Measurements from ENCODE around the gene PRR13. TPM values are rescaled to one million over a fixed set of nuclear protein-coding genes. Genes with fewer than 3 reads are reported as not detected.

PRR13 gene
- total and polyA plus RNA-seq, 7 experiments from 2014 or later, result 147 to 529 (median 207) TPM

DNA sequence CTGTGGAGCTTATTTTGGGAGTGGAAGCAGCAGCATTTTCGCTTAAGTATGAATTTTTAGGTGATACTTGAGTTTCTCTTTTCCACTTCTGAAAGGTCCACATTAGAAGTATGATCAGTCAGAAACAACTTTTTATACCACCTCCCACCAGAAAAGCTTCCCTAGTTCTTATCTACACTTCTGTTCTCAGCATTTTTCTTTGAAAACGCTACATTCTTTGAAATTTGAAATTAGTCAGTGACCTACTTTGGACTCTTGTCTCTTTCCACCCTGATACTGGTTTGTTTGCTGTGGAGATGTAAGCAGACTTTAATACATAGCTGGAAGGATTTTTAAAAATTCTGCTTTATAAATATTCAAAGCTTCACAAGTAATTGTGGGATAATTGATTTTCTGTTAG is 32.5 kb downstream of the PRR13 start:
- ChIA-PET POLR2A (interaction anchor here (0.6 to 1.9 kb wide), 8 partner anchors 8 to 87 kb away, joined by 3 to 8 read pairs (median 4); partner anchors contain the start of gene TARBP2), CTCF (interaction anchor here (1.0 to 7.5 kb wide), 6 partner anchors 9 to 126 kb away, joined by 3 to 36 read pairs (median 3); partner anchors contain the start of gene MAP3K12)
- DNase-seq, result no peak
- Mint-ChIP-seq H3K9me3 (peaks cover 0 to 3% (median 0%) of the 10 kb centered on the region in 11 donors), H3K36me3 (peaks cover 19 to 43% (median 30%) of the 10 kb centered on the region in 5 donors), H3K27ac (peak overlapping the region; percentile 18 to 90 (median 72)), H3K27me3 (no peaks in the 10 kb centered on the region), H3K4me3 (peak overlapping the region in 1 of 10 donors; percentile 9), H3K4me1 (peaks cover 15 to 58% (median 46%) of the 10 kb centered on the region in 7 donors)
- Histone ChIP-seq H3K9me3 (ENCODE audit: control insufficient read depth in 2 of 3, low read length in 3 of 3) (no peaks in the 10 kb centered on the region), H3K27me3 (ENCODE audit: control insufficient read depth in 2 of 2, insufficient read depth in 2 of 2, low read length in 2 of 2) (no peaks in the 10 kb centered on the region), H3K4me1 (ENCODE audit: control insufficient read depth in 2 of 2, insufficient read depth in 2 of 2, low read length in 2 of 2) (peaks cover 8 to 10% of the 10 kb centered on the region in 2 donors), H3K4me3 (ENCODE audit: low read length) (no peak overlapping the region), H3K36me3 (ENCODE audit: control insufficient read depth in 2 of 3, insufficient read depth in 3 of 3, low read length in 3 of 3) (peaks cover 51 to 95% (median 52%) of the 10 kb centered on the region in 3 experiments), H3K27ac (ENCODE audit: low read depth, low read length) (peak overlapping the region; percentile 26)
- intact Hi-C loops (cut with micrococcal nuclease), result no loop called here
- no peak for ATAC-seq

DNA sequence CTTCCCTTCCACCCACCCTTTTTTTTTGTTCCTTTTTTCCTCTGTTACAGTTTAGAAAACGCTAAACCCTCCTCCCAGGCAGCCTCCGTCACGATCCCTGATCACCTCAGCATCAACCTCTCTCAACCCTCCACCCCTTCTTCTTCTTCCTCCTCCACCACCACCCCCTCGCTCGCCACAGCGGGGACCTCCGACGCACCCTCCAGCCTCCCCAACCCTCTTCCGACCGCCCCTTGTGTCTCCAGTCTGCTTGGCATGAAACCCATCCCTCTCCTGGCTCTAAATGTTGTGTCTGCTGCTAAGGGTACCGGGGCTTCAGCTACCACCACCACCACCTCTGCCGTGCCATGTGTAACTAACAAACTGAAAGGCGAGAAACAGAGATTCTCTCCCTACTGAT is 33.3 kb downstream of the PRR13 start:
- peak overlapping the region in 5 of 10 donors; percentile 13 to 67 (median 25) for H3K4me3 Mint-ChIP-seq
- CTCF ChIA-PET, result interaction anchor here (0.6 to 7.5 kb wide), 7 partner anchors 11 to 127 kb away, joined by 3 to 36 read pairs (median 3); no protein-coding TSS in a partner anchor
- ATAC-seq, result peak; percentile 39

DNA sequence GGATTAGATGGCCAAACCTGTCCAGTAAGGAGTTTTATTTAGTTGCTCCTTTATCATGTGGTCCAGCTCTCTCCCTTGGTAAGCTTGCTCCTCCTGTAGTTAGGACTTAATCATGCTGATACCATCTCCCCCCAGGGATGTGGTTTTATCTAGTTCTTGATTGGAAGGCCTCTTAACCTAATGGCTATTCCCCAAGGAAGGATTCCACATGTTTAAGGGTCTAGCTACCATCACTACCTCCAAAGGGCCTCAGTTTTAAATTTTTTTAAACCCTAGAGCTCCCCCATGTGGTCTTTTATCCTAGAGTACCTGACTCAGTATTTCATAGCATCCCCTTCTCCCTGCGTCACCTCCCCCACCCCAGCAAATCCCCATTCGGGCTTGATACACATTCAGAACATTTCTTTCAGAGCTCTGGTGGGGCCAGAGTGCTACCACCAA is 35.3 kb downstream of the PRR13 start:
- POLR2A ChIA-PET, result interaction anchor here (0.7 to 4.0 kb wide), 4 partner anchors 12 to 32 kb away, joined by 3 to 14 read pairs (median 4); partner anchors contain the start of gene TARBP2
- no peak overlapping the region for H3K27ac ChIP-seq (ENCODE audit: low read depth, low read length)
- H3K36me3 Mint-ChIP-seq, result peaks cover 9 to 39% (median 22%) of the 10 kb centered on the region in 5 donors

More for the DNA sequence above, 33.3 kb downstream of the PRR13 start:
- Histone ChIP-seq H3K27ac (ENCODE audit: low read depth, low read length) (peak overlapping the region; percentile 7), H3K4me3 (ENCODE audit: low read length) (no peak overlapping the region), H3K36me3 (ENCODE audit: control insufficient read depth in 2 of 3, insufficient read depth in 3 of 3, low read length in 3 of 3) (peaks cover 53 to 93% (median 54%) of the 10 kb centered on the region in 3 experiments), H3K9me3 (ENCODE audit: control insufficient read depth in 2 of 3, low read length in 3 of 3) (no peaks in the 10 kb centered on the region), H3K4me1 (ENCODE audit: control insufficient read depth in 2 of 2, insufficient read depth in 2 of 2, low read length in 2 of 2) (peaks cover 8 to 10% of the 10 kb centered on the region in 2 donors), H3K27me3 (ENCODE audit: control insufficient read depth in 2 of 2, insufficient read depth in 2 of 2, low read length in 2 of 2) (no peaks in the 10 kb centered on the region)
- H3K27ac Mint-ChIP-seq, result peak overlapping the region; percentile 33 to 90 (median 67)
- H3K36me3 Mint-ChIP-seq, result peaks cover 19 to 46% (median 30%) of the 10 kb centered on the region in 5 donors
- peaks cover 15 to 58% (median 48%) of the 10 kb centered on the region in 7 donors for H3K4me1 Mint-ChIP-seq
- intact Hi-C loops (cut with micrococcal nuclease), result no loop called here
- H3K9me3 Mint-ChIP-seq, result peaks cover 0 to 3% (median 0%) of the 10 kb centered on the region in 11 donors
- no peaks in the 10 kb centered on the region for H3K27me3 Mint-ChIP-seq
- POLR2A ChIA-PET, result interaction anchor here (0.8 to 1.9 kb wide), 7 partner anchors 13 to 49 kb away, joined by 3 to 6 read pairs (median 4); partner anchors contain the start of gene TARBP2
- DNase-seq, result no peak

DNA sequence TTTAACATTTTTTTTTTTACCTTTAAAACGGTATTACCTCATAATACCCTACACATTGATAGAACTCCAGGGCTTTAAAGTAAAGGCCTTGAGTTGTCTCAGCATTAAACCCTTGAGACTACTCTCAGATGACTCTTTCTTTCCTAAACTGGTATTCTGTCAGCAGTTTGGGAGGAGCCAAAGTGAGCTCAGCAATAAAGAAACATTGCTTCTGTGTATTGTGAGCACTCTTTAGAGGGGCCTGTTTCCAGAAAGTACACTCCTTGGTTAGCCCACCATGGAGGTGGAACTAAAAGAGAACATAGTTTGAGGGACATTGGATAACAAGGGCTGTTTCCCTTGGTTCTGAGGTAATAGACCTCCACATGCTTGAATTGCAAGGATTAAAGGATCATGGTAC is 37.3 kb downstream of the PRR13 start:
- Mint-ChIP-seq H3K36me3 (peaks cover 4 to 34% (median 17%) of the 10 kb centered on the region in 5 donors), H3K27ac (peak overlapping the region in 1 of 9 donors; percentile 62)
- H3K27ac ChIP-seq (ENCODE audit: low read depth, low read length), result peak overlapping the region; percentile 43

More for the DNA sequence above, 35.3 kb downstream of the PRR13 start:
- Histone ChIP-seq H3K9me3 (ENCODE audit: control insufficient read depth in 2 of 3, low read length in 3 of 3) (no peaks in the 10 kb centered on the region), H3K36me3 (ENCODE audit: control insufficient read depth in 2 of 3, insufficient read depth in 3 of 3, low read length in 3 of 3) (peaks cover 49 to 96% (median 49%) of the 10 kb centered on the region in 3 experiments), H3K27me3 (ENCODE audit: control insufficient read depth in 2 of 2, insufficient read depth in 2 of 2, low read length in 2 of 2) (no peaks in the 10 kb centered on the region), H3K4me1 (ENCODE audit: control insufficient read depth in 2 of 2, insufficient read depth in 2 of 2, low read length in 2 of 2) (peaks cover 8 to 10% of the 10 kb centered on the region in 2 donors), H3K4me3 (ENCODE audit: low read length) (no peak overlapping the region)
- Mint-ChIP-seq H3K9me3 (peaks cover 0 to 2% (median 0%) of the 10 kb centered on the region in 11 donors), H3K27me3 (no peaks in the 10 kb centered on the region), H3K27ac (peak overlapping the region in 6 of 9 donors; percentile 28 to 59 (median 50)), H3K4me3 (no peak overlapping the region), H3K4me1 (peaks cover 11 to 49% (median 41%) of the 10 kb centered on the region in 7 donors)
- peak; percentile 40 for ATAC-seq
- peak in 2 of 9 donors; percentile 17 to 25 for DNase-seq
- CTCF ChIA-PET, result interaction anchor here (0.8 to 7.5 kb wide), 3 partner anchors 23 to 156 kb away, joined by 3 to 36 read pairs (median 4); partner anchors contain the start of gene AAAS
- intact Hi-C loops (cut with micrococcal nuclease), result loop anchor here (1.0 kb wide), 1 partner anchor 32 kb away; no protein-coding TSS in a partner anchor

DNA sequence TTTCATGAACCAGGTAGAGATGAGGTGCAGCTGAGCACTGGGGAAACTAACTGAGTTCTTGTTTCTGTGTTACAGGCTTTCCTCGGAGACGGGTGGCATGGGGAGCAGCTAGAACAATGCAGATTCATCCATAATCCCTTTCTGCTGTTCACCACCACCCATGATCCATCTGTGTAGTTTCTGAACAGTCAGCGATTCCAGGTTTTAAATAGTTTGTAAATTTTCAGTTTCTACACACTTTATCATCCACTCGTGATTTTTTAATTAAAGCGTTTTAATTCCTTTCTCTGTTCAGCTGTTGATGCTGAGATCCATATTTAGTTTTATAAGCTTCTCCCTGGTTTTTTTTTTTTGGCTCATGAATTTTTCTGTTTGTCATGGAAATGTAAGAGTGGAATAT is 37.8 kb downstream of the PRR13 start:
- no peak for ATAC-seq
- no peak overlapping the region for H3K27ac ChIP-seq (ENCODE audit: low read depth, low read length)

More for the DNA sequence above, 37.3 kb downstream of the PRR13 start:
- H3K4me3 ChIP-seq (ENCODE audit: low read length), result no peak overlapping the region
- H3K27me3 ChIP-seq (ENCODE audit: control insufficient read depth in 2 of 2, insufficient read depth in 2 of 2, low read length in 2 of 2), result no peaks in the 10 kb centered on the region
- Mint-ChIP-seq H3K4me1 (peaks cover 10 to 40% (median 29%) of the 10 kb centered on the region in 7 donors), H3K27me3 (no peaks in the 10 kb centered on the region), H3K4me3 (no peak overlapping the region), H3K9me3 (peaks cover 0 to 2% (median 0%) of the 10 kb centered on the region in 11 donors)
- no peaks in the 10 kb centered on the region for H3K9me3 ChIP-seq (ENCODE audit: control insufficient read depth in 2 of 3, low read length in 3 of 3)
- ATAC-seq, result no peak
- H3K4me1 ChIP-seq (ENCODE audit: control insufficient read depth in 2 of 2, insufficient read depth in 2 of 2, low read length in 2 of 2), result peaks cover 2 to 7% of the 10 kb centered on the region in 2 donors
- no peak for DNase-seq
- ChIA-PET POLR2A (interaction anchor here (0.6 to 5.4 kb wide), 4 partner anchors 10 to 31 kb away, joined by 3 to 47 read pairs (median 8); partner anchors contain the start of genes MAP3K12 and TARBP2), CTCF (interaction anchor here (1.5 to 7.5 kb wide), 2 partner anchors 30 to 65 kb away, joined by 4 to 36 read pairs; no protein-coding TSS in a partner anchor)
- intact Hi-C loops (cut with micrococcal nuclease), result loop anchor here in 1 of 2 donors (2.0 kb wide), 1 partner anchor 14 kb away; no protein-coding TSS in a partner anchor
- H3K36me3 ChIP-seq (ENCODE audit: control insufficient read depth in 2 of 3, insufficient read depth in 3 of 3, low read length in 3 of 3), result peaks cover 31 to 96% (median 31%) of the 10 kb centered on the region in 3 experiments

More for the DNA sequence above, 37.8 kb downstream of the PRR13 start:
- DNase-seq, result no peak
- peaks cover 0 to 2% (median 0%) of the 10 kb centered on the region in 11 donors for H3K9me3 Mint-ChIP-seq
- H3K27me3 ChIP-seq (ENCODE audit: control insufficient read depth in 2 of 2, insufficient read depth in 2 of 2, low read length in 2 of 2), result no peaks in the 10 kb centered on the region
- H3K27me3 Mint-ChIP-seq, result no peaks in the 10 kb centered on the region
- peaks cover 0 to 2% of the 10 kb centered on the region in 2 donors for H3K4me1 ChIP-seq (ENCODE audit: control insufficient read depth in 2 of 2, insufficient read depth in 2 of 2, low read length in 2 of 2)
- no peak overlapping the region for H3K4me3 Mint-ChIP-seq
- H3K27ac Mint-ChIP-seq, result peak overlapping the region in 1 of 9 donors; percentile 62
- peaks cover 27 to 95% (median 27%) of the 10 kb centered on the region in 3 experiments for H3K36me3 ChIP-seq (ENCODE audit: control insufficient read depth in 2 of 3, insufficient read depth in 3 of 3, low read length in 3 of 3)
- H3K4me1 Mint-ChIP-seq, result peaks cover 8 to 36% (median 24%) of the 10 kb centered on the region in 7 donors
- ChIA-PET POLR2A (interaction anchor here (0.6 to 5.4 kb wide), 4 partner anchors 10 to 49 kb away, joined by 3 to 47 read pairs (median 8); partner anchors contain the start of genes MAP3K12 and TARBP2), CTCF (interaction anchor here (1.5 to 7.5 kb wide), 2 partner anchors 29 to 65 kb away, joined by 4 to 36 read pairs; no protein-coding TSS in a partner anchor)
- H3K9me3 ChIP-seq (ENCODE audit: control insufficient read depth in 2 of 3, low read length in 3 of 3), result no peaks in the 10 kb centered on the region
- intact Hi-C loops (cut with micrococcal nuclease), result loop anchor here in 1 of 2 donors (2.0 kb wide), 1 partner anchor 13 kb away; no protein-coding TSS in a partner anchor
- H3K36me3 Mint-ChIP-seq, result peaks cover 4 to 29% (median 13%) of the 10 kb centered on the region in 5 donors
- no peak overlapping the region for H3K4me3 ChIP-seq (ENCODE audit: low read length)

Measured in naive thymus-derived CD4-positive, alpha-beta T cell (primary cell).